Uterus (tissue), 4 donors: ENCODE results near the gene SOAT1. TPM values are rescaled to one million over a fixed set of nuclear protein-coding genes. Genes with fewer than 3 reads are reported as not detected.

Source experiments
- DNase-seq, 2 donors: peaks; one replicate each; pipeline ENCODE4 v3.0.0-alpha.2; 2019 to 2020
- H3K27ac ChIP-seq, 2 donors: fragments of 200-600 bp; sonication (generic); 1 replicate in 1 of 2; 2 replicates in 1 of 2; pipeline ENCODE4 v1.5.1; 2016 to 2018
- H3K27me3 ChIP-seq, 2 donors: fragments of 200-600 bp; sonication (generic); one replicate each; pipeline ENCODE4 v1.5.1; 2018 to 2019; ENCODE audit warnings: control low read depth in 1 of 2
- H3K36me3 ChIP-seq, 2 donors: fragments of 200-600 bp; sonication (generic); one replicate each; pipeline ENCODE4 v1.5.1; 2019; ENCODE audit warnings: control low read depth in 1 of 2
- H3K4me1 ChIP-seq, 2 donors: fragments of 200-600 bp; sonication (generic); one replicate each; pipeline ENCODE4 v1.5.1; 2018 to 2019; ENCODE audit warnings: control low read depth in 1 of 2
- H3K4me3 ChIP-seq, 2 donors: fragments of 200-600 bp; sonication (generic); 1 replicate in 1 of 2; 2 replicates in 1 of 2; pipeline ENCODE4 v1.5.1; 2018 to 2019; ENCODE audit warnings: mild to moderate bottlenecking in 1 of 2
- H3K9me3 ChIP-seq, 2 donors: fragments of 200-600 bp; sonication (generic); one replicate each; pipeline ENCODE4 v1.5.1; 2019; ENCODE audit warnings: control low read depth in 1 of 2
- POLR2A ChIP-seq, 2 donors: fragments of 450-650 bp; IDR thresholded peaks; one replicate each; pipeline ENCODE4 v1.6.1; 2016; ENCODE audit warnings: antibody characterized with exemption in 2 of 2, mild to moderate bottlenecking in 1 of 2, moderate library complexity in 1 of 2
- intact Hi-C: fragments of 100-400 bp; cut with DNase I; formaldehyde crosslinking; loops from one replicate; pipeline ENCODE4 v1.15.1; 2023; ENCODE audit warnings: low total_unique reads
- total RNA-seq, 4 donors: library from RNA; depleted of rRNA in 3 of 4; stranded (reverse); fragments of >200 nt in 3 of 4; gene quantifications; one replicate each; pipeline versions ENCODE4 v1.1.0 to v1.2.4, GENCODE V29; 2014 to 2023
- TF ChIP-seq, protein P1 (sequence below), 4 experiments: fragments of 200-600 bp in 2 of 4; fragments of 450-650 bp in 2 of 4; sonication (generic) in 2 of 4; IDR thresholded peaks; one replicate each; pipeline ENCODE4 v1.5.1; 2016 to 2019; ENCODE audit warnings: antibody characterized with exemption in 4 of 4, mild to moderate bottlenecking in 2 of 4, moderate library complexity in 1 of 4
- donor health status: DM: yes; HTN: yes; CAD: no.

Gene SOAT1
- total RNA-seq, 4 donors from 2014 or later: 4.9 to 34.6 (median 18.4) TPM

GRCh38 chr1:179329862-179330261, 36.3 kb downstream of the SOAT1 start:
- H3K27me3 ChIP-seq: no peaks in the 10 kb centered on the region
- no peaks in the 10 kb centered on the region for H3K4me1 ChIP-seq
- intact Hi-C loops: no loop called here
- no peak overlapping the region for H3K4me3 ChIP-seq
- H3K36me3 ChIP-seq: no peaks in the 10 kb centered on the region
- no peak for TF ChIP-seq POLR2A (IDR thresholded peaks at IDR 0.05)
- TF ChIP-seq, protein P1, sequence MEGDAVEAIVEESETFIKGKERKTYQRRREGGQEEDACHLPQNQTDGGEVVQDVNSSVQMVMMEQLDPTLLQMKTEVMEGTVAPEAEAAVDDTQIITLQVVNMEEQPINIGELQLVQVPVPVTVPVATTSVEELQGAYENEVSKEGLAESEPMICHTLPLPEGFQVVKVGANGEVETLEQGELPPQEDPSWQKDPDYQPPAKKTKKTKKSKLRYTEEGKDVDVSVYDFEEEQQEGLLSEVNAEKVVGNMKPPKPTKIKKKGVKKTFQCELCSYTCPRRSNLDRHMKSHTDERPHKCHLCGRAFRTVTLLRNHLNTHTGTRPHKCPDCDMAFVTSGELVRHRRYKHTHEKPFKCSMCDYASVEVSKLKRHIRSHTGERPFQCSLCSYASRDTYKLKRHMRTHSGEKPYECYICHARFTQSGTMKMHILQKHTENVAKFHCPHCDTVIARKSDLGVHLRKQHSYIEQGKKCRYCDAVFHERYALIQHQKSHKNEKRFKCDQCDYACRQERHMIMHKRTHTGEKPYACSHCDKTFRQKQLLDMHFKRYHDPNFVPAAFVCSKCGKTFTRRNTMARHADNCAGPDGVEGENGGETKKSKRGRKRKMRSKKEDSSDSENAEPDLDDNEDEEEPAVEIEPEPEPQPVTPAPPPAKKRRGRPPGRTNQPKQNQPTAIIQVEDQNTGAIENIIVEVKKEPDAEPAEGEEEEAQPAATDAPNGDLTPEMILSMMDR (IDR thresholded peaks at IDR 0.05): no peak
- no peak for DNase-seq
- H3K9me3 ChIP-seq: no peaks in the 10 kb centered on the region
- H3K27ac ChIP-seq: no peak overlapping the region

- H3K4me1 ChIP-seq: no peaks in the 10 kb centered on the region
- no peak for TF ChIP-seq POLR2A (IDR thresholded peaks at IDR 0.05)
- TF ChIP-seq, protein P1 (IDR thresholded peaks at IDR 0.05): no peak
- no peak overlapping the region for H3K4me3 ChIP-seq
- intact Hi-C loops: no loop called here
- H3K36me3 ChIP-seq: no peaks in the 10 kb centered on the region
- no peak for DNase-seq
- H3K27ac ChIP-seq: no peak overlapping the region
- no peaks in the 10 kb centered on the region for H3K27me3 ChIP-seq
- no peaks in the 10 kb centered on the region for H3K9me3 ChIP-seq
These were observed 40.8 kb downstream of the SOAT1 start for GRCh38 chr1:179334440-179334839.

DNA sequence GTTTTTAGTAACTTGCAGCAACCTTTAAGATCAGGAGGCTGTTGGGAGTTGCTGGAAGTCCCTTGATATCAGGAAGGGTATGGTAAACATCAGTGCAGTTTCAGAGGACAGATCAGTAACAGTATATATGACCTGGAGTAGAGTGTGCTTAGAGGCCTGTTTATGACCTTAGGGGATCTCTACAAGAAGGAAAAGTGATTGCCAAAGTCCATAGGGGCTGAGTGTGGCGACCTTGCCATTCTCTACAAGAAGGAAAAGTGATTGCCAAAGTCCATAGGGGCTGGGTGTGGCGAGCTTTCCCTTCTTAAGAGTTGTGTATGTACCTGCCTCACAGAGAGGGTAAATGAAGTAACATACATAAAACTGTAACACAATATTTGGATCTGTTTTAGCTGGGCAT, 43.7 kb downstream of the SOAT1 start:
- Histone ChIP-seq H3K4me3 (no peak overlapping the region), H3K27me3 (no peaks in the 10 kb centered on the region), H3K9me3 (no peaks in the 10 kb centered on the region), H3K27ac (no peak overlapping the region), H3K4me1 (no peaks in the 10 kb centered on the region), H3K36me3 (no peaks in the 10 kb centered on the region)
- no peak for TF ChIP-seq POLR2A (IDR thresholded peaks at IDR 0.05)
- TF ChIP-seq, protein P1 (IDR thresholded peaks at IDR 0.05): no peak
- intact Hi-C loops: no loop called here
- DNase-seq: no peak

- no peak for TF ChIP-seq POLR2A (IDR thresholded peaks at IDR 0.05)
- TF ChIP-seq, protein P1 (IDR thresholded peaks at IDR 0.05): no peak
- H3K27me3 ChIP-seq: no peaks in the 10 kb centered on the region
- no peaks in the 10 kb centered on the region for H3K4me1 ChIP-seq
- H3K4me3 ChIP-seq: no peak overlapping the region
- no peaks in the 10 kb centered on the region for H3K36me3 ChIP-seq
- H3K9me3 ChIP-seq: no peaks in the 10 kb centered on the region
- DNase-seq: no peak
- intact Hi-C loops: no loop called here
- no peak overlapping the region for H3K27ac ChIP-seq
These were observed 44.5 kb downstream of the SOAT1 start for GRCh38 chr1:179337942-179338560.

DNA sequence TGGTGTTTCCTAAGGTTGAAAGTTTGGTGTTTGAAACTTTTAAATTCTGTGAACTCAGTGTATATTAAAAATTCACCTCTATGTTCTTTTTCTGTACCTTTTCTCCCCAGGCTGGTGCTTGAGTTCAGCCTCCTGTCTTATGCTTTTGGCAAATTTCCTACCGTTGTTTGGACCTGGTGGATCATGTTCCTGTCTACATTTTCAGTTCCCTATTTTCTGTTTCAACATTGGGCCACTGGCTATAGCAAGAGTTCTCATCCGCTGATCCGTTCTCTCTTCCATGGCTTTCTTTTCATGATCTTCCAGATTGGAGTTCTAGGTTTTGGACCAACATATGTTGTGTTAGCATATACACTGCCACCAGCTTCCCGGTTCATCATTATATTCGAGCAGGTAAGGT, 47.3 kb downstream of the SOAT1 start:
- no peak overlapping the region for H3K4me3 ChIP-seq
- intact Hi-C loops: no loop called here
- H3K4me1 ChIP-seq: no peaks in the 10 kb centered on the region
- no peaks in the 10 kb centered on the region for H3K9me3 ChIP-seq
- DNase-seq: no peak
- TF ChIP-seq, protein P1 (IDR thresholded peaks at IDR 0.05): no peak
- TF ChIP-seq POLR2A (IDR thresholded peaks at IDR 0.05): no peak
- no peak overlapping the region for H3K27ac ChIP-seq
- H3K27me3 ChIP-seq: no peaks in the 10 kb centered on the region
- H3K36me3 ChIP-seq: no peaks in the 10 kb centered on the region
